ENCODE results near the gene PAXX. TPM values are rescaled to one million over a fixed set of nuclear protein-coding genes. Genes with fewer than 3 reads are reported as not detected.

The PAXX gene
- total and polyA plus RNA-seq, 9 of the 15 experiments (the other 6 are each of a cell fraction or from before 2014, with no cell fraction given) = 1.2 to 175 (median 38.5) TPM

- H3K4me3 ChIP-seq = peak overlapping the region; percentile 54
- no TSS peak for BruUV-seq (replicated peaks)
- peaks cover 9 to 96% of the 10 kb centered on the region in 2 experiments; a peak in 4 of 5 replicates for H3K4me1 ChIP-seq (replicated peaks in 1 of 2; ENCODE audit: control insufficient read depth in 2 of 2, insufficient read depth in 2 of 2, low read length in 2 of 2)
- H3K27ac ChIP-seq (ENCODE audit: extremely low read depth, low read depth, low read length) = peak overlapping the region; percentile 59; the same call in 2 of the 3 replicates
- peak overlapping the region; percentile 82 for H3K4me2 ChIP-seq (ENCODE audit: insufficient read depth, low read length)
- FAIRE-seq = peak; percentile 19
- DNase-seq (ENCODE audit: extremely low read depth in 1 of 4, low spot score in 3 of 4) = peak; percentile 89 to 100 (median 100)
- H2AFZ ChIP-seq (ENCODE audit: low read depth, low read length) = peak overlapping the region; percentile 97
- H3K9me1 ChIP-seq (ENCODE audit: control insufficient read depth, insufficient read depth, low read length) = no peaks in the 10 kb centered on the region
- H3K27me3 ChIP-seq (ENCODE audit: control insufficient read depth in 2 of 2, insufficient read depth in 2 of 2, low read length in 2 of 2) = no peaks in the 10 kb centered on the region
- H3K36me3 ChIP-seq (ENCODE audit: control insufficient read depth, insufficient read depth, low read length) = no peaks in the 10 kb centered on the region
- no peaks in the 10 kb centered on the region for H3K79me2 ChIP-seq (ENCODE audit: control insufficient read depth, insufficient read depth, low read length)
- intact Hi-C loops (cut with micrococcal nuclease) (no loop called here), in situ Hi-C loops (cut with MboI) (no loop called here)
- ATAC-seq = peak; percentile 81
- peak overlapping the region; percentile 51 to 92; a peak in 3 of 4 replicates for H3K9ac ChIP-seq (ENCODE audit: insufficient read depth in 1 of 2, low read depth in 2 of 2, low read length in 2 of 2)
- H4K20me1 ChIP-seq (replicated peaks; ENCODE audit: control insufficient read depth, insufficient read depth, low read length) = no peaks in the 10 kb centered on the region
- ChIA-PET CTCF (ENCODE audit: low intra/inter-chr PET ratio) (no interaction called here), POLR2A (interaction anchor here (0.6 to 1.5 kb wide), 4 partner anchors 11 to 265 kb away, joined by 3 to 5 read pairs (median 4); no protein-coding TSS in a partner anchor)
- no peaks in the 10 kb centered on the region for H3K9me3 ChIP-seq (replicated peaks; ENCODE audit: control insufficient read depth, insufficient read depth, low read depth, low read length)
- WGBS (ENCODE audit: insufficient coverage, low coverage, missing lambda C conversion rate) = under 1% methylated on average over 31 of the region's 78 CpGs
- TF ChIP-seq, protein P1, sequence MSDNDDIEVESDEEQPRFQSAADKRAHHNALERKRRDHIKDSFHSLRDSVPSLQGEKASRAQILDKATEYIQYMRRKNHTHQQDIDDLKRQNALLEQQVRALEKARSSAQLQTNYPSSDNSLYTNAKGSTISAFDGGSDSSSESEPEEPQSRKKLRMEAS (CRISPR knock-in tag; IDR thresholded peaks at IDR 0.05) = peak; percentile 26; the same call in 1 of the 2 replicates
- no peak for TF ChIP-seq CREB1 (IDR thresholded peaks at IDR 0.05)
- TF ChIP-seq CREB1 (CRISPR knock-in tag; IDR thresholded peaks at IDR 0.05) = peak; percentile 52
- TF ChIP-seq ATF7 (IDR thresholded peaks at IDR 0.05) = peak; percentile 23; the same call in 1 of the 2 replicates
- peak; percentile 65 for TF ChIP-seq CXXC5 (CRISPR knock-in tag; IDR thresholded peaks at IDR 0.05)
- peak; percentile 62 for TF ChIP-seq POLR2G (IDR thresholded peaks at IDR 0.05; ENCODE audit: low read depth, low read length)
- peak; percentile 36 to 49 for TF ChIP-seq E2F6 (IDR thresholded peaks at IDR 0.05; ENCODE audit: borderline replicate concordance in 1 of 2, extremely low read depth in 1 of 2, insufficient read depth in 1 of 2, insufficient read length in 1 of 2, low read depth in 1 of 2, low read length in 1 of 2, poor library complexity in 1 of 2, severe bottlenecking in 1 of 2)
- 0 out of 2 replicates have a peak, but pooled peaks have one; percentile 33 for TF ChIP-seq DMBX1 (CRISPR knock-in tag; IDR thresholded peaks at IDR 0.05; ENCODE audit: borderline replicate concordance)
- TF ChIP-seq TEAD1 (CRISPR knock-in tag; IDR thresholded peaks at IDR 0.05) = 0 out of 4 replicates have a peak, but pooled peaks of 1 of the 2 experiments have one; percentile 56
- TF ChIP-seq E2F8 (IDR thresholded peaks at IDR 0.05; ENCODE audit: low read depth, partially characterized antibody) = peak; percentile 28
- TF ChIP-seq ZNF592 (IDR thresholded peaks at IDR 0.05) = no peak
Observed at GRCh38 chr9:136978073-136978864, 14.0 kb upstream of the PAXX start.

Measured in K562 (cell line).